ENCODE results near the gene TYSND1. TPM values are rescaled to one million over a fixed set of nuclear protein-coding genes. Genes with fewer than 3 reads are reported as not detected.

The TYSND1 gene
- total and polyA plus RNA-seq, 2 of the 13 experiments (the other 11 are each of a cell fraction or from before 2014, with no cell fraction given) = 3.3 to 8.9 TPM

DNA sequence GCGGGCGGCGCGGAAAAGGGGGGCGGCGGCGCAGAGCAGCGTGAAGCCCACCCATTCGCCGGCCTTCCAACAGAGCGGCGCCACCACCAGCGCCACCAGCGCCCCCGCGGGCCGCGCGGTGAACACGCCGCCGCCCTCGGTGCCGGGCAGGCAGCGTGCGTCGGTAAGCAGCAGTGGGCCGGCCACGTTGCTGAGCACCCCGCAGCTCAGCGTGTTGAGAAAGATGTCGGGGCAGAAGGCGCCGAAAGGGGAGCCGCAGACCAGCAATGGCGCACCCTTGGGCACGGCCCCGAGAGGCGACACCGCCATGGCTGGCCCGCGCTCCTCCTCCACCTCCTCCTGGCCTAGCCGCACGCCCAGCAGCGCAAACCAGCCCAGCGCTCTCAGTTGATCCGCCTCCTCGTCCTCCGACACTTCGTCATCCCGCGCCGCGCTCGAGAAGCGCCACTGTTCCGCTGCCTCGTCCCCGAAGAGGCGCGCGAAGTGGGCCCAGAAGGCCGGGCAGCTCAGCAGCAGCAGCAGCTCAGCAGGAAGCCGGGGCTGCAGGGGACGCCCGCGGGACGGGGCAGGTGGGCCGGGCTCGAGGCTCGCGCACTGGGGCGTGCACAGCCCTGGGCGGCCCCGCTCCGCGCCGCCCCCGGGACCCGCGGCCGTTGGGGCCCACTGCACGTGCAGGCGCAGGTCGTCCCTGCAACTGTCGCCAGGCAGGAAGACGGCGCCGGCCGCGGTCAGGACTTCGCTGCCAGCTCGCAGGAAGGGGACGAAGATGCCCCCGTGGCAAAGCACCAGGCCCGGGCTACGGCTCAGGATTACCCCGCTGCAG, 623 bp downstream of the TYSND1 start (continued):
- TF ChIP-seq, protein P1, sequence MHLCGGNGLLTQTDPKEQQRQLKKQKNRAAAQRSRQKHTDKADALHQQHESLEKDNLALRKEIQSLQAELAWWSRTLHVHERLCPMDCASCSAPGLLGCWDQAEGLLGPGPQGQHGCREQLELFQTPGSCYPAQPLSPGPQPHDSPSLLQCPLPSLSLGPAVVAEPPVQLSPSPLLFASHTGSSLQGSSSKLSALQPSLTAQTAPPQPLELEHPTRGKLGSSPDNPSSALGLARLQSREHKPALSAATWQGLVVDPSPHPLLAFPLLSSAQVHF (CRISPR knock-in tag; IDR thresholded peaks at IDR 0.05) = 0 out of 2 replicates have a peak, but pooled peaks have one; percentile 54
- 0 out of 2 replicates have a peak, but pooled peaks have one; percentile 31 for TF ChIP-seq ZFYVE20 (CRISPR knock-in tag; IDR thresholded peaks at IDR 0.05; ENCODE audit: borderline replicate concordance, low read depth)
- TF ChIP-seq ZNF629 (CRISPR knock-in tag; conservative IDR thresholded peaks at IDR 0.05) = no peak; the same call in 1 of the 2 replicates
- peak; percentile 57; the same call in 1 of the 2 replicates for TF ChIP-seq PHF8 (CRISPR knock-in tag; IDR thresholded peaks at IDR 0.05)
- TF ChIP-seq POLR2A (IDR thresholded peaks at IDR 0.05; ENCODE audit: insufficient read depth in 1 of 2, low read depth in 2 of 2, low read length in 2 of 2) = peak; percentile 18 to 64; a peak in 1 of 4 replicates
- TF ChIP-seq, protein P2, sequence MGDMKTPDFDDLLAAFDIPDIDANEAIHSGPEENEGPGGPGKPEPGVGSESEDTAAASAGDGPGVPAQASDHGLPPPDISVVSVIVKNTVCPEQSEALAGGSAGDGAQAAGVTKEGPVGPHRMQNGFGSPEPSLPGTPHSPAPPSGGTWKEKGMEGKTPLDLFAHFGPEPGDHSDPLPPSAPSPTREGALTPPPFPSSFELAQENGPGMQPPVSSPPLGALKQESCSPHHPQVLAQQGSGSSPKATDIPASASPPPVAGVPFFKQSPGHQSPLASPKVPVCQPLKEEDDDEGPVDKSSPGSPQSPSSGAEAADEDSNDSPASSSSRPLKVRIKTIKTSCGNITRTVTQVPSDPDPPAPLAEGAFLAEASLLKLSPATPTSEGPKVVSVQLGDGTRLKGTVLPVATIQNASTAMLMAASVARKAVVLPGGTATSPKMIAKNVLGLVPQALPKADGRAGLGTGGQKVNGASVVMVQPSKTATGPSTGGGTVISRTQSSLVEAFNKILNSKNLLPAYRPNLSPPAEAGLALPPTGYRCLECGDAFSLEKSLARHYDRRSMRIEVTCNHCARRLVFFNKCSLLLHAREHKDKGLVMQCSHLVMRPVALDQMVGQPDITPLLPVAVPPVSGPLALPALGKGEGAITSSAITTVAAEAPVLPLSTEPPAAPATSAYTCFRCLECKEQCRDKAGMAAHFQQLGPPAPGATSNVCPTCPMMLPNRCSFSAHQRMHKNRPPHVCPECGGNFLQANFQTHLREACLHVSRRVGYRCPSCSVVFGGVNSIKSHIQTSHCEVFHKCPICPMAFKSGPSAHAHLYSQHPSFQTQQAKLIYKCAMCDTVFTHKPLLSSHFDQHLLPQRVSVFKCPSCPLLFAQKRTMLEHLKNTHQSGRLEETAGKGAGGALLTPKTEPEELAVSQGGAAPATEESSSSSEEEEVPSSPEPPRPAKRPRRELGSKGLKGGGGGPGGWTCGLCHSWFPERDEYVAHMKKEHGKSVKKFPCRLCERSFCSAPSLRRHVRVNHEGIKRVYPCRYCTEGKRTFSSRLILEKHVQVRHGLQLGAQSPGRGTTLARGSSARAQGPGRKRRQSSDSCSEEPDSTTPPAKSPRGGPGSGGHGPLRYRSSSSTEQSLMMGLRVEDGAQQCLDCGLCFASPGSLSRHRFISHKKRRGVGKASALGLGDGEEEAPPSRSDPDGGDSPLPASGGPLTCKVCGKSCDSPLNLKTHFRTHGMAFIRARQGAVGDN (CRISPR knock-in tag; IDR thresholded peaks at IDR 0.05) = peak; percentile 93
- no peak for TF ChIP-seq TCF12 (IDR thresholded peaks at IDR 0.05)
- 0 out of 2 replicates have a peak, but pooled peaks have one; percentile 5 for TF ChIP-seq TCF12 (CRISPR knock-in tag; IDR thresholded peaks at IDR 0.05)
- TF ChIP-seq MAZ (IDR thresholded peaks at IDR 0.05; ENCODE audit: borderline replicate concordance, low read depth, low read length) = no peak
- peak; percentile 44; the same call in 1 of the 2 replicates for TF ChIP-seq MAZ (CRISPR knock-in tag; IDR thresholded peaks at IDR 0.05; ENCODE audit: low read depth)
- no peak for TF ChIP-seq ZNF891 (CRISPR knock-in tag; IDR thresholded peaks at IDR 0.05)
- peak; percentile 75; the same call in 1 of the 2 replicates for TF ChIP-seq KDM2A (CRISPR knock-in tag; IDR thresholded peaks at IDR 0.05; ENCODE audit: borderline replicate concordance, low read depth)
- TF ChIP-seq HNF4G (IDR thresholded peaks at IDR 0.05; ENCODE audit: borderline replicate concordance, low read depth, low read length) = no peak
- TF ChIP-seq HNF4G (CRISPR knock-in tag; IDR thresholded peaks at IDR 0.05; ENCODE audit: borderline replicate concordance, low read depth) = 0 out of 2 replicates have a peak, but pooled peaks have one; percentile 22
- peak; percentile 68; the same call in 1 of the 2 replicates for TF ChIP-seq GLI4 (CRISPR knock-in tag; IDR thresholded peaks at IDR 0.05; ENCODE audit: borderline replicate concordance)
- peak; percentile 35; the same call in 1 of the 2 replicates for TF ChIP-seq ZNF83 (CRISPR knock-in tag; IDR thresholded peaks at IDR 0.05; ENCODE audit: borderline replicate concordance)
- TF ChIP-seq, protein P3, sequence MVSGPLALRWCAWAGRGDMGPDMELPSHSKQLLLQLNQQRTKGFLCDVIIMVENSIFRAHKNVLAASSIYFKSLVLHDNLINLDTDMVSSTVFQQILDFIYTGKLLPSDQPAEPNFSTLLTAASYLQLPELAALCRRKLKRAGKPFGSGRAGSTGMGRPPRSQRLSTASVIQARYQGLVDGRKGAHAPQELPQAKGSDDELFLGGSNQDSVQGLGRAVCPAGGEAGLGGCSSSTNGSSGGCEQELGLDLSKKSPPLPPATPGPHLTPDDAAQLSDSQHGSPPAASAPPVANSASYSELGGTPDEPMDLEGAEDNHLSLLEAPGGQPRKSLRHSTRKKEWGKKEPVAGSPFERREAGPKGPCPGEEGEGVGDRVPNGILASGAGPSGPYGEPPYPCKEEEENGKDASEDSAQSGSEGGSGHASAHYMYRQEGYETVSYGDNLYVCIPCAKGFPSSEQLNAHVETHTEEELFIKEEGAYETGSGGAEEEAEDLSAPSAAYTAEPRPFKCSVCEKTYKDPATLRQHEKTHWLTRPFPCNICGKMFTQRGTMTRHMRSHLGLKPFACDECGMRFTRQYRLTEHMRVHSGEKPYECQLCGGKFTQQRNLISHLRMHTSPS (CRISPR knock-in tag; IDR thresholded peaks at IDR 0.05; ENCODE audit: low read depth) = 0 out of 2 replicates have a peak, but pooled peaks have one; percentile 4
- TF ChIP-seq, protein P4, sequence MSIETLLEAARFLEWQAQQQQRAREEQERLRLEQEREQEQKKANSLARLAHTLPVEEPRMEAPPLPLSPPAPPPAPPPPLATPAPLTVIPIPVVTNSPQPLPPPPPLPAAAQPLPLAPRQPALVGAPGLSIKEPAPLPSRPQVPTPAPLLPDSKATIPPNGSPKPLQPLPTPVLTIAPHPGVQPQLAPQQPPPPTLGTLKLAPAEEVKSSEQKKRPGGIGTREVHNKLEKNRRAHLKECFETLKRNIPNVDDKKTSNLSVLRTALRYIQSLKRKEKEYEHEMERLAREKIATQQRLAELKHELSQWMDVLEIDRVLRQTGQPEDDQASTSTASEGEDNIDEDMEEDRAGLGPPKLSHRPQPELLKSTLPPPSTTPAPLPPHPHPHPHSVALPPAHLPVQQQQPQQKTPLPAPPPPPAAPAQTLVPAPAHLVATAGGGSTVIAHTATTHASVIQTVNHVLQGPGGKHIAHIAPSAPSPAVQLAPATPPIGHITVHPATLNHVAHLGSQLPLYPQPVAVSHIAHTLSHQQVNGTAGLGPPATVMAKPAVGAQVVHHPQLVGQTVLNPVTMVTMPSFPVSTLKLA (IDR thresholded peaks at IDR 0.05) = peak; percentile 24; the same call in 1 of the 2 replicates
- TF ChIP-seq PHB2 (IDR thresholded peaks at IDR 0.05; ENCODE audit: partially characterized antibody) = no peak
- TF ChIP-seq NFKB2 (CRISPR knock-in tag; IDR thresholded peaks at IDR 0.05; ENCODE audit: borderline replicate concordance) = peak; percentile 30; the same call in 1 of the 2 replicates
- TF ChIP-seq CHD2 (IDR thresholded peaks at IDR 0.05; ENCODE audit: low read depth, low read length) = no peak

All from HepG2 (cell line).